ENCODE results near the gene SDR9C7.

- no peak for TF ChIP-seq CTCF (conservative IDR thresholded peaks at IDR 0.05)
- TF ChIP-seq EZH2 (IDR thresholded peaks at IDR 0.05; ENCODE audit: low read depth): no peak
Observed at GRCh38 chr12:56979628-56980027, 45.4 kb upstream of the SDR9C7 start.
